D341Med (cell line): Measurements from ENCODE around the gene CACNA1S.

ENCODE experiments used
- DNase-seq: peaks from one replicate; pipeline ENCODE4 v3.0.0; 2012; ENCODE audit warnings: low spot score

Gene CACNA1S

GRCh38 chr1:201140235-201140940 lies 28.2 kb upstream of the CACNA1S start:
- peak; percentile 79 for DNase-seq

GRCh38 chr1:201139756-201140155 lies 27.5 kb upstream of the CACNA1S start:
- peak; percentile 34 for DNase-seq

DNA sequence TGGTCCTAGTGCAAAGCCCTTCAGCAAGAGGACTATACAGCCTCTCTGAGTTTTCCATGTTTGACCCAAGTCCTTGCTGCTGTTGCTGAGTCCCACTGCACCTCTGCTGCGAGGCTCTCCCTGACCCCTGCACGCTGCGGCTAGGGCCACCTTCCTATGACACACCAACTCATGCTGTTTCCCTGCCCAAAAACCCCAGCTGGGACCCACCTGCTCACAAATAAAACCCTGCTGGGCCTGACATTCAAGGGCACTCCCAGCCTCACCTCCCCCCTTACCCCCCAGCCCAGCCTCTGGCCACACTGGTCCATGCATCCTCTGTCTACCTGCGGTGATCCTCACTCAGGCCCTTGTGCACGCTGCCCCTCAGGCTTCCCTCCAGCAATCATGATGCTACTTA lies 27.1 kb upstream of the CACNA1S start:
- no peak for DNase-seq

GRCh38 chr1:201138311-201138840 lies 26.1 kb upstream of the CACNA1S start:
- peak; percentile 76 for DNase-seq

DNA sequence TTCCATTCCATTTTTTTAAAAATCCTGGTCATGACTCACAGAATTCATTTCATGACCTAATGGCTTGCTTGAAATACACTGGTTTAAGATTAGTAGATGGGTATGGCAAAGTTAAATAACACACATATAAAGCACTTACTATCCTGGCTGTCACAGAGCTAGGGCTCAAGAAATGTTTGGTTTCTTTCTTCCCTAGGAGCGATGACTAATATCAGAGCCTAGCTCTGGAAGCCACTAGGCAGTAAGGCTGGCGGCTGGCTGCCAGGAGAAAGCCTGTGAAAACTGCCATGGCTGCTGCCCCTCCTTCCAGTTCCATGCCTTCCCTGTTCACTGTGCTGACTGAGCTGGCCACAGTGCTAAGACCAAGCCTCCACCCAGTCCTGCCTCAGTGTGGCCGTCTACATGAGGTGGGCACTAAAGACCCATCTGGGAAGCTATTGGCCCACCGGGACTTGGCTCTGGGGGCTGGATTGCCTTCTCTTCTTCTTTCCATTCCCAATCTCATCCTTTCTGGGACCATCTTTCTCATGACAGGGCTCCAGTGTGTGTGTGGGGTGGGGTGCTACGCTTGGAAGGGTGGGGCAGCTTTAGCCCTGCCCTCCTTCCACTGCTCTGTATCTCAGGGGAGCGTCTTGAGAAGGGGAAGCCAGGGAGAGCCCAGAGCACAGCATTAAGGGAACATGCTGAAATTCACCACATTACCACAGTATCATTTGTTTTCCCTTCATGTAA lies 25.5 kb upstream of the CACNA1S start:
- peak; percentile 64 for DNase-seq

- no peak for DNase-seq
Observed at GRCh38 chr1:201137024-201137392, 24.8 kb upstream of the CACNA1S start.

- DNase-seq = peak; percentile 87
Observed at GRCh38 chr1:201136355-201137023, 24.3 kb upstream of the CACNA1S start.

- DNase-seq = no peak
Observed at GRCh38 chr1:201134405-201134804, 22.2 kb upstream of the CACNA1S start.

GRCh38 chr1:201131398-201131797 lies 19.2 kb upstream of the CACNA1S start:
- no peak for DNase-seq

DNA sequence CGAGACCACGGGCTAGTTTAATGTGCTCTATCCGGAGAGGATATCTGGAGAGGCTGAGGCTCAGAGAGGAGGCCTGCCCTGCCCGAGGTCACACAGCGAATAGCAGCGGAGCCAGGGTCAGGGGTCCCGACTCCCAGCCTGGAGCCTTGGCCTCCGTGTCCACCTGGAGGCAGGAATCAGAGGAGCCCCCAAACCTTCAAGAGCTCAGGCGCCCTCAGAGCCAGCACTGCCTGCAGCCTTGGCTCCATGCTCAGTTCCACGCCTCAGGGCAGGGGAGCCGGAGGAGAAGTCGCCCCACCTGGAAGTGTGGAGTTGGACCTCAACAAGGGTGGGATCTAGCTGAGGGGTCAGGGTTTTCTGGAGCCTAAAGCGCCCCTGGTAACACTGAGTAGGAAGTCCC lies 16.7 kb upstream of the CACNA1S start:
- no peak for DNase-seq

DNA sequence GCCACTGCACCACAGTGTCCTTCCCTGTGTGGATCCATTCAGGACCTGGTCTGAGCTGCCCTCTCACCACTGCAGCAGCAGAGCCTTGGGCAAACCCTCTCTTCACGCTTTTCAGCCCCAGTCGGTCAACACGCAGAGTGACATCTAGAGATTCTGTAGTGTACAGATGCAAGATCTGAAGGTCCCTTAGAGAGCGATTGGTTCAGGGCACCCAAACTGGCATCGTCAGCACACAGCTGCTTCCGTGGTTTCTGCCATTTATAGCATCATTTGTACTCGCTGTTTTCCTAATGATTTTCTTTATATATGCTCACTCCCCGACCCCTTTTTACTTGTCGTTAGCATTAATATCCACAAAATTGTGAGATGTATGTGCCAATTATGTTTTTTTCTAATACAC lies 16.2 kb upstream of the CACNA1S start:
- no peak for DNase-seq

- DNase-seq = no peak
Observed at GRCh38 chr1:201127755-201128455, 15.7 kb upstream of the CACNA1S start.

DNA sequence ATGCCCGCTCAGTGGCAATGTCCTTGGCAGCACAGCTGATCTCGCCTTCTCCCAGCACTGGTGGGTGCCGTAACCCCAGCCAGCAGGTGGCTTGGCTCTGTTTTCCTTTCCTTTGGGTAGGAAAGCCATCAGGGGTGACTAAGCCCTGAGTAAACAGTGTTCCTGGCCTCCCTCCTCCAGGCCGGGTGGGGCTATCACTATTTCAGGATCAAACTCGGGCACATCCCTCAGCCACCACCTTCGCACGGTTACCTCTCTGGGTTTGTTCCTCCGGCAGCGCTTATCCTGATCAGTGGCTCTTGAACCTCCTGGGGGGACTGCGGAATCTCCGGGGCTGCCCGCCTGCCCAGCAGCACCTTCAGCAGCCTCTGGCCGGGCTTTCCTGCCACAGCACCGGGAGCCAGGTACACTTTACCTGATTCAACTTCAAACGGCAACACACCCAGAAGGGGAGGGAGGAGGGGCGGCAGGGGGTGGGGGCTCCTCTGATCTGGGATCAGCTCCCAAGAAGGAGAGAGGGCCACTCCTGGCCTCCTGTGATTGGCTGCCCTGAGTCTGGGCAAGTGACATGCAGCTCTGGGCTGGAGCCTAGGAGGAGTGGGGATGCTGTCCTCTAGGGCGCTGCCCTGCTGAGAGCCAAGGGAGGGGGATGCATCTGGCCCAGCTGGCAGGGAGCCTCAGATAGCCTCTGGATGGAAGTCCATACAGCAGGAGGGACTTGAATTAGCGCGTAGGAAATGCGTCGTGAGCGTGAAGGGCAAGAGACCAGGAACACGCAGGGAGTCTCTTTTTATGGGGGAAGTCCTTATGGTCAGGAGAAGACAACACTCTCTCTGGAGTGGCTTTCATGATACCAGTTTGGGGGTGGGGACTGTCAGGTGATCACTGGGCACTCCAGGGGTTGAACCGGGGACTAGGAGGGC lies 14.9 kb upstream of the CACNA1S start, which contains the start of gene ASCL5:
ASCL5 (minus strand) TSS at position 353 of the 923 bp plus-strand sequence. CDS start 11,812 bp downstream, outside the sequence.
- no peak for DNase-seq

DNA sequence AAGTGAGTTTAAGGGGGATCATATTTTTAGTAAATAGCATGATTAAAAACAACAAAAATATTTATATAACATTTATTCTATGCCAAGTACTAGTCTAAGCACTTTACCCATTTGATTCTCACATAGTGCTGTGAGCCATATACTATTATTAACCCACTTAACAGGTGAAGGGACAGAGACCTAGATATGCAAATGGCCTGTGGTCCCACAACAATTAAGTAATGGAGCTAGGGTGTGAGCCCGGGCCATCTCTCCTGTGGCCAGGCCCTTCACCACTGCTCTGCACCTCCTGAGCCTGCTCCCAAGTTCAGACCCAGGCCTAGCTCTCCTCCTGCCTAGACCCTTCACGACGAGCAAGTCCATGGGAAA lies 14.2 kb upstream of the CACNA1S start:
- DNase-seq = no peak

- no peak for DNase-seq
Observed at GRCh38 chr1:201125800-201126199, 13.6 kb upstream of the CACNA1S start.

DNA sequence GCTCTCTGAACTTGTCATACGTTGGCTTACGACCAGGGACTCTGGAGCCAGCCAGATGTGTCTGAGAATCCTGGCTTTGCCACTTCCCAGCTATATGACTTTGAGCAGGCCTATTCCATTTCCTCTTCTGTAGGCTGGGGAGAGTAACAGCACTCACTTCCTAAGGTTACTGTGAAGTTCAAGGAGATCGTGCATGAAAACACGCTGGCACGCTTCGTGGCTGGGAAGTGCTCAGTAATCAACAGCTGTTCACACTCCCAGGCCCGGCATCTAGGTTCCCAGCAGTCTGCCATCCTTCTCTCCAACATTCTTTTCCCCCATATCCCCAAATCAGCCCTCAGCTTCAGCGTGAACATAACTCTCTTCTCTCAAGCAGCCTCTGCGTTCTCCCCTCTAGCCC lies 12.8 kb upstream of the CACNA1S start:
- no peak for DNase-seq

DNA sequence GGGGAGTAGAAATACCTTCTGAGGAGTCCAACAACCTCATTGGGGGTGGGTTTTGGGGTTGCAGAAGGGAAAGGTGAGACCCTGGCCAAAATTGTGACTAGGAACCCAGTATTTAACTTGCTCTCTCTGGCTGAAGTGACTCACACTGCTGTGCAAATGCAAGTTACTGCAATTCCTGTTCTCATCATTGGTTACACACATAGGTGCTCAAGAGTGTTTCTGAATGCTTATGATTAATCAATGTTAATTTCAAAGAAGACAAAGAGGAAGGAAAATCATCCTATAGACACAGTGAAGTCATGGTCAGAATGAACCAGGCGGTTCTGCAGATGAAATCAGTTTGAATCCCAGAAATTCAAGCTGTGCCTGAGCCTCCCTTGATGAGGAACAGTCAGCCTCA lies 11.6 kb upstream of the CACNA1S start:
- no peak for DNase-seq

DNA sequence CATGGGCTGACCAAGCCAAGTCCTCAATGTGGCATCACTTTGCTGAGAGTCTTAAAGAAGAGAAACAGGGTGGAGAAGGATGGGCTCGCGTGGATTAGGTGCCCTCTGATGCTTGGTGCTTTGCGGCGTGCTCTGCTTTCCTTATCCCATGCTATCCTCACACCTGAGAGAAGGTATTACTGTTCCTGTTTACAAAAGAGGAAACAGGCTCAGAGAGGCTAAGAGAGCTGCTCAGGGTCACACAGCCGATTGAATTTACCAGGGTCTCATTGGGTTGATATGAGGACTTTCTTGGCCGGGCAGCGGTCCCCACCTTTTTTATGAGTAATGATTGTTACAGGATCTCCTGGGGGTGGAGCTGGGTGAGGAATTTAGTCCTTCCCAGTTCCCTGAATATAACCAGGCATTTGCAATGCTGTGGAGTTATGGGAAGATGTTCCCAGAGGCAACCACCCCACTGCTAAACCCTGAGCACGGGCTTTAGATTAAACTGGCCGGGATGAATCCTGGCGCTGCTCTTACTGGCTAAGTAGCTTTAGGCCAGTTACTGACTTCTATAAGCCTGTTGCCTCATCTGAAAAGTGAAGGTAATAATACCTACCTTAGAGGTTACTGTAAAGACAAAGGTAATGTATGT lies 10.2 kb upstream of the CACNA1S start:
- no peak for DNase-seq

- peak; percentile 66 for DNase-seq
Observed at GRCh38 chr1:201119206-201120197, 7.3 kb upstream of the CACNA1S start.
